HG02623 (cell line): ENCODE results near the gene ZMYM3.

Experiments
- ATAC-seq: cut with Tn5 transposase; IDR thresholded peaks from one replicate; pipeline ENCODE4 v1.9.1; 2021; ENCODE audit warnings: moderate library complexity; ENCODE audit not compliant: unreplicated experiment

The ZMYM3 gene

DNA sequence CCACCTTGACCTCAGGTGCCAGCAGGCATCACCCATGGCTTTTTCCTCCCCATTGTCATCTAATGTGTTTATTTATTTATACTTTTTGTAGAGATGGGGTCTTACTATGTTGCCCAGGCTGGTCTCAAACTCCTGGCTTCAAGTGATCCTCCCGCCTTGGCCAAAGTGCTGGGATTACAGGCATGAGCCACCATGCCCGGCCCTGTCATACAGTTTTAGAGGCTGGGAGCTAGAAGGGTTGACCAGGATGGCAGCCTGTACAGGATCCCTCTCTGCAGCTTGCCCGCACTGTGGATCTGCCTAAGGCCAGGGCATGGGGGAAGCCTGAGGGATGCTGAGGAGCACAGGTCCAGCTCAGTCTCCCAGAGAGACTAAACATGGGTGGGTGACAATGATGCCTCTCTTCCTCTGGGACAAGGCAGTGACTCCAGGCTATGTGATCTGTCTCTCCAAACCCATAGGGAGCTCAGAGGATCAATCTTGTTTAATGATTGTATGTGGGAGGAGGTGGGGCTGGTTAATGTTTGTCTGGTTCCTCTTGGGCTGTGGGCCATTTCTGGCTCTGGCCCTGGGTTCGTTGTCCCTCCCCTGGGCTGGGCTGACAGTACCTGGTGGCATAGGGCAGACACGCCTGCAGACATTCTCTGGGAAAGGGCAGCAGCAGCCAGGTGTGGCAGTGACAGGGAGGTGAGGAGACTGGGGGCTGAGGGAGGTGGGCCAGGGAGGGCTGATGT is 39.2 kb downstream of the ZMYM3 start:
- ATAC-seq: no peak

DNA sequence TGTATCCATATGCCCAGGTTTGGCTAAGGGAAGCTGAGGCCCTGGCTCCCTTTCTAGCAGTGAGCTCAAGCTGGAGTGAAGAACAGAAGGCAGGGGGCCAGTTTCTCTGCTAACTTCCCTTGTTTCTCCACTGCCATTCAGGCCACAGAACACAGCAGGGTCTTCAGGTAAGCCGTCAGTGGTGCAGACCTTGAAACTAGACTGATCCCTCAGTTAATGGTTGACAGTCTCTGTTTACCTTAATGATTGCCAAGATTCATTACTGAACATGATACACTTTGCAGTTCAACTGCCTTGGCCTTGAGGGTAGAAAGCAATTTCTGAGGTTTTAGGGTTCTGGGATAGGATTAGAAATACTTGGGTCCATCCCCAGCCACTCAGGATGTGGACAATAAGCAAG is 39.8 kb downstream of the ZMYM3 start:
- ATAC-seq: no peak

DNA sequence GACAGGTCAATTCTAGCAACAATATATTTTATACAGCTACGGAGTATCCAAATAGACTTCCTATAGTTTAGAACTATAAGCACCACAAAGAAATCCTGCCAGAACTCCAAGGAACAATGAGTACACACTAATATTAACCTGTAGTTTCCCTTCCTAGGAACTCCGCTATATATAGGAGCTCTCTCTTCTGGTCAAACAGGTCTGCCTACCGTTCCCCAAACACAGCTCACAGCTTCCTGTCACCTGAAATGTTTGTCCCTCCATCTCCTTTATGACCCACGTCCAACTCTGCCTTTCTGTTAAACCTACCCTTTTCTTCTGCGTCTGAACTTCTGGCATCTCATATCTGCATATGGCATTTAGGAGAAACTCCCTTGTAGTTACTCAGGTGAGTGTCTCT is 41.4 kb downstream of the ZMYM3 start:
- ATAC-seq: no peak

DNA sequence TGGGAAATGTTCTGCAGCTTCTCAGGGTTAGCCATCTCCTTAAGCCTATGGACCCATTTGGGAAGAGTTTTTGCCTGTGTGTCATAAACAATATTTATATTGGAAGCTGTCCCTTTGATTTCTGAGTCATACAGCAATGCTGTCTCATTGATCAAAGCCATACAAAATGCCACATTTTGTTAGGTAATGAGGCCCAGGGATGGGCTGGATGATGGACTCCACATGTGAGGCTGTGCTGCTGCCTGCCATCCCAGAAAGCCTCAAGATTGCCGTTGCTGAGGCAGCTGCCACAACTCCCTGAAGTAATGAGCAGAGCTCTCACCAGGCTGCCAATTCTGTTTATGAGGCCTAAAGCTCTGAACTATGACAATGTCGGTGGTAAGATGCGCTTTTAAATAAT is 43.1 kb downstream of the ZMYM3 start:
- ATAC-seq: no peak

DNA sequence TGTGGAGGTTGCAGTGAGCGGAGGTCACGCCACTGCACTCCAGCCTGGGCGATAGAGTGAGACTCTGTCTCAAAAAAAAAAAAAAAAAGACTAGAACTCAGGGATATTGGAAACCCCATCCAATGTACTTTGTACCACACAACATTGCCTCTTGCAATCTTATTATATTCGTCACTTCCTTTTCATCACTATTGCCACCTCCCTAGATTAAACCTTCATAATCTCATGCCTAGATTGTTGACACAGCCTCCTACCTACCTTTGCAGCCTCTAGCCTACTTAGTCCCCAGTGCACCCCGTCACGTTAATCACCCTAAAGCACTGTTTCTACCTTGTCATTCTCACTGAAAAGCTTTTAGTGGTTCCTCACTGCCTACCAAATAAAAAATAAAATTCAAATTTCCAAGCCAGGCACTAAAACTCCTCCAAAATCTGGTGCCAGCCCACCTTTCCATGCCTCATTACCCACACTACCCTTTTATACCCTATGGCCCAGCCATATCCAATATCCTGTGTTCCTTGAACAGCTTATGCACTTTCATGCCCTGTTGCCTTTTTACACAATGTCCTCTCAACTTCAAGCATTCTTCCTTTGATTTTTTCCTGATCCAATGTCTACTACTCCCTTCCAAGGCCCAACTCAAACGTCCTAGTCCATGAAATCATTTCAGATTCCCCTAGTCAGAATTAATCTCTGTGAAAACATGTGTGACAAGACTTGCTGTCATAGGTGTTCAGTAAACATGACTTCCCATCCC is 54.5 kb downstream of the ZMYM3 start:
- ATAC-seq: no peak

DNA sequence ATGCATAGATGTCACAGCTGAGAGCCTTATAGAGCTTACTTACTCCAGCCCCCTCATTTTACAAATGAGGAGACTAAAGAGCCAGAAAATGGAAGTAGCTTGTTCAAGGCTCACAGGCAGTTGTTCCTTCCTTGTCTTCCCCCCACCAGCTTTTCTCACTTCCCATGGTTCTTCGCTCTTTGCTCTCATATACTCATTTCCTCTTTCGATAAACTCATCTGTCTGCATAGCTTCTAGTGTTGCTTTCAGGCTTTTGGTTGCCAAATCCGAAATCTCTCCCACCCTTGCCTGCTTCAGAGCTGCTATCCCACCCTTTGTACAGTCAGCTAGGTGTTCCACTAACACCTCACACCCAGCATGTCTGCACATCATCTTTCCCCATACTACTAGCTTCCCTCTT is 55.9 kb downstream of the ZMYM3 start:
- ATAC-seq: peak; percentile 74

DNA sequence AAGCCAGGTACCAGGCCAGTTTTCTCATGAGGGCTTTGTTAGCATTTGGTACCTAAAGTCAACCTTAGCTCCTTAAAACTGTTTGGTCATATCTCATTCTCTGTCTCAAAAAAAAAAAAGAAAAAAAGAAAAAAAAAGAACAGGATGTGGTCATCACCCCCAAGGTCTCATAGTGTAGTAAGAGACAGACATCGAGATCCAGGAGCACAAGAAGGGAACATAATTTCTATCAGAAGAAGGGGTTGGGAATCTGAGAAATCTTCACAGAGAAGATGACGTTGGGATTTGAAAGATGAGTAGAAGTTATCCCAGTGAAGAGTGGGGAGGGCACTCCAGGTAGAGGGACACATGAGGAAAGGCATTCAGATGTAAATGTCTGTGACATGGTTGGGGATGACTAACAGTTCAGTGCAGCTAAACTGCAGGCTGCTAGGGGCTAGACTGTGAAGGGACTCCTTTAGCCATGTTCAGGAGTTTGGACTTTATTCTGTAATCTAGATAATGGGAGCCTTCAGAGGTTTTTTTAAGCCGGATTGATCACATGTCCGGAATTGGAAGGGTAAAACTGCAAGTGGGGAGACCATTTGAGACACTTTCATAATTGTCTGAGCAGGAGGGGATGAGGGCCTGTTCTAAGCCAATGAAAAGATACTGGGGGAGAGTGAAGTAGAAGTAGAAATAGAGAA is 57.8 kb downstream of the ZMYM3 start:
- ATAC-seq: peak; percentile 38

DNA sequence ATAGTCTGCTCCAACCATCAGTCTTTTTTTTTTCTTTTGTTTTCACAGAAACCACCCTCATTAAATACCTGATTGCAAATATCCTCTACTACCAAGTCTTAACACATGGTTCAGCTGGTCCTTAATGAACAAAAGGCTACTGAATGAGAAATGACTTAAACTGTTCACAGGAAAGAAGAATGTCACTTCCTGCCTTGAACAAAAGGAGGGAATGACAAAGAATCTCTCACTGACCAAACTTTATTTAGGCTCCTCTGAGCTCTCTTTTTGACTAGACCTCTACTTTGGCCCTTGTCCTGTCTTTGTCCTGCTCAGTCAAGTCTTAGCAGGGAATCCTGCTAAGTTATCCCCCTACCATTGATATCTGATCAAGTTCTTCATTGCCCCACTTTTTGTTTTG is 62.7 kb downstream of the ZMYM3 start:
- no peak for ATAC-seq
